GM18508 (cell line): ENCODE results near the gene KLRC1.
"Not testable (repeated sequence)": the region's sequence is repeated elsewhere in the genome, so short reads cannot be mapped to it uniquely, and the experiment has no call there.

ENCODE experiments used
- ATAC-seq: cut with Tn5 transposase; IDR thresholded peaks from one replicate; pipeline ENCODE4 v1.9.1; 2021; ENCODE audit warnings: moderate number of reproducible peaks; ENCODE audit not compliant: insufficient read depth, unreplicated experiment

The KLRC1 gene

DNA sequence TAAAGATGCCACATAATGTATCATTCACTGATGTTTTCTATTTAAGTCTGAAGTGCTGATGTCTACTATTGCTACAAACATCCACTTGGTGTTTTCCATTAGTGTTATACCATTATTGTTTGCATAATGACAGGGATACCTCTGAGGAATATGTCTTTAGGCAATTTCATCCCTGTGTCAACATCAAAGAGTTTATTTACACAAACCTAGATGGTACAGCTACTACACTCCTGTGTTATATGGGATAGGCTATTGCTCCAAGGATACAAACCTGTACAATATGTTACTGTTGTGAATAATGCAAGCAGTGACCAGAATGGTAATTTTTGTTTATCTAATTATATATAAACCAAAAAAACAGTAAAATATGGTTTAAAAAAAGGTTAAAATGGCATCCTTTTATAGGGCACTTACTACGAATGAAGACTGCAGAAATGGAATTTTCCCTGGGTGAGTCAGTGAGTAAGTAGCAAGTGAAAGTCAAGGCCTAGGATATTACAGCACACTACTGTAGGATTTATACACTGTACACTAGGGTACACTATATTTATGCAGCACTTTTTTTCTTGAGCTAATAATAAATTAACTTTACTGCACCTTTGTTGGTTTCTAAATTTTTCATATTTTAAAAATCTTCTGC is 28.8 kb downstream of the KLRC1 start:
- not testable (repeated sequence) for ATAC-seq

DNA sequence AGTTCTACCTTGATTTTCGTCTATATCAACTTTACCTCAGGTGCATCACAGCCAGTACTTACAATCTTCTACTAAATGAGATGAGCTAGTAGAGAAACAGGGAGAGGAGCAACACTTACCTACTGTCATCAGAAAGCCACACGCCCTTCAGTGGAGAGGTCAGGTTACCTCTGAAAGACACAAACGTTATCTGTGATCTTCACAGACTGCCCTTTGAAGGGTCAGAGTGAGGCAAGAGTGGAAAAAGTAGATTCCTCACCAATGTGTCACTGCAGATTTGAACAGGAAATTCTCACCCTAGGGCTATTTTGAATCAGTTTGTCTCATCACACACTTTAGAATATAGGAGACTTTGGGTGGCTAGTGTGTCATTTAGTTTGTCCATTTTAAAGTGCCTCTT is 31.0 kb downstream of the KLRC1 start:
- ATAC-seq = not testable (repeated sequence)

GRCh38 chr12:10420334-10420733 is 32.8 kb downstream of the KLRC1 start, which contains the start of gene KLRC3:
TSS of gene KLRC3 (minus strand) at chr12:10420595. CDS start at chr12:10420550, 45 bp downstream.
- ATAC-seq = not testable (repeated sequence)

DNA sequence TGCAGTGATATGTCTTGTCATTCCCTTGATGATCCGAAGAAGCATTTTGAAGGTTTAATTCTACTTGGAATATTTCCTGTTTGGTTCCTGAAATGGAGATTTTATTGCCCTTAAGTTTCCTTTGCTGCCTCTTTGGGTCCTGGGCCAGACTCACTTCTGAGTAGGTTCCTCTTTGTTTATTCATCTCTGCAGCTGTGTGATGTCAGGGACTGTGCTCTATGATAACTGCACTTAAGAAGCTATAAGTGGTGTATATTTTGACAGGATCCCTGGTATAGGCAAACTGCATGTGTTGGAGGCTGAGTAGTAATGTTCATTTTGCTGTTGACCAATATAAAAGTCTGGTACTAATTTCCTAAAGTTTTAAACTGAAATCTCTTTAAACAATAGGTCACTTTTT is 43.8 kb downstream of the KLRC1 start, which contains the start of gene KLRC4:
Gene KLRC4, minus strand, starts transcription at position 366 of the 400 bp plus-strand sequence. Its CDS starts 182 bp downstream, at position 184.
- no peak for ATAC-seq

GRCh38 chr12:10408842-10409241 is 44.3 kb downstream of the KLRC1 start:
- ATAC-seq = no peak

GRCh38 chr12:10406725-10407124 is 46.5 kb downstream of the KLRC1 start:
- no peak for ATAC-seq

- ATAC-seq = no peak
These were observed 47.9 kb downstream of the KLRC1 start for GRCh38 chr12:10405294-10405693.

- ATAC-seq = no peak
These were observed 48.4 kb downstream of the KLRC1 start for GRCh38 chr12:10404798-10405197.

GRCh38 chr12:10400829-10401228 is 52.3 kb downstream of the KLRC1 start:
- no peak for ATAC-seq

- ATAC-seq = no peak
These were observed 55.0 kb downstream of the KLRC1 start for GRCh38 chr12:10398168-10398567.

GRCh38 chr12:10397296-10397695 is 55.9 kb downstream of the KLRC1 start:
- no peak for ATAC-seq

GRCh38 chr12:10396176-10396575 is 57.0 kb downstream of the KLRC1 start:
- not testable (repeated sequence) for ATAC-seq
